ENCODE data around the gene SPTBN1. TPM values are rescaled to one million over a fixed set of nuclear protein-coding genes. Genes with fewer than 3 reads are reported as not detected.

Gene SPTBN1
- total RNA-seq, 1 donor from 2014 or later, result 251 TPM

DNA sequence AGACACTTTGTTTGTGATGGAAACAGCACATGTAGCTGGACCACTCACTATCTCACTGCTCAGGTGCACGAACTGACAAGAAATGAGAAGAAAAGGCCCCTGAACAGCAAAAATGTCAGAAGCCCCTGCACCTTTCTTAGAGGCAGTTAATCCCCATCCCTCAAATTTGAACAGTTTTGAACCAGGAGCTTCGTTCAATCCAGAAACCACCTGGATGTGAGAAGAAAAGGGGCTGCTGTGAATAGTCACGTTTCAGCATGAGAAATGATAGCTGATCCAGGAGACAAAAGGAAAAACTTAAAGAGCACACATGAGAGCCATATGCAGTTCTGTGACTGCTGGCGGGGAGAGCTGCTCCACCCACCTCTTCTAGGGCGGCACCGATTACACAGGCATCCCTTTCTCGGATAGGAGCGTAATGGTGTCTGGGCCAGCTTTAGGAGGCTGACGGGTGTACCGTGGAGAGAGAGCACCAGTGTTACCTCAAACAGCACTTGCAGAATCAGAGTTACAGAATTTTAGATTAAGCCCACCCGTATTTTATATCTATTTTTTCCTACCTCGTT, 150.3 kb downstream of the SPTBN1 start:
- H3K4me3 ChIP-seq (ENCODE audit: low read length in 3 of 3), result no peak overlapping the region
- H3K27me3 ChIP-seq (ENCODE audit: control insufficient read depth in 3 of 3, insufficient read depth in 3 of 3, low read length in 3 of 3), result no peaks in the 10 kb centered on the region
- H3K27ac ChIP-seq (ENCODE audit: low read depth, low read length), result no peak overlapping the region
- no peak overlapping the region for H3K9ac ChIP-seq (ENCODE audit: low read depth in 1 of 3, low read length in 3 of 3)
- no peaks in the 10 kb centered on the region for H3K9me3 ChIP-seq (ENCODE audit: control insufficient read depth in 3 of 3, low read length in 3 of 3)
- no peaks in the 10 kb centered on the region for H3K36me3 ChIP-seq (ENCODE audit: control insufficient read depth in 3 of 3, insufficient read depth in 3 of 3, low read length in 3 of 3)
- H3K4me1 ChIP-seq (ENCODE audit: control insufficient read depth in 3 of 3, insufficient read depth in 3 of 3, low read length in 3 of 3), result peaks cover 25 to 49% (median 42%) of the 10 kb centered on the region in 3 donors

- no peak overlapping the region for H3K9ac ChIP-seq (ENCODE audit: low read depth in 1 of 3, low read length in 3 of 3)
- H3K9me3 ChIP-seq (ENCODE audit: control insufficient read depth in 3 of 3, low read length in 3 of 3), result no peaks in the 10 kb centered on the region
- peaks cover 4% of the 10 kb centered on the region in 3 donors for H3K36me3 ChIP-seq (ENCODE audit: control insufficient read depth in 3 of 3, insufficient read depth in 3 of 3, low read length in 3 of 3)
- H3K4me1 ChIP-seq (ENCODE audit: control insufficient read depth in 3 of 3, insufficient read depth in 3 of 3, low read length in 3 of 3), result peaks cover 21 to 41% (median 36%) of the 10 kb centered on the region in 3 donors
- H3K27me3 ChIP-seq (ENCODE audit: control insufficient read depth in 3 of 3, insufficient read depth in 3 of 3, low read length in 3 of 3), result no peaks in the 10 kb centered on the region
- no peak overlapping the region for H3K27ac ChIP-seq (ENCODE audit: low read depth, low read length)
- no peak overlapping the region for H3K4me3 ChIP-seq (ENCODE audit: low read length in 3 of 3)
Measured at GRCh38 chr2:54608224-54608623, 152.1 kb downstream of the SPTBN1 start.

GRCh38 chr2:54609241-54609640, 153.1 kb downstream of the SPTBN1 start:
- H3K27me3 ChIP-seq (ENCODE audit: control insufficient read depth in 3 of 3, insufficient read depth in 3 of 3, low read length in 3 of 3), result no peaks in the 10 kb centered on the region
- peaks cover 4% of the 10 kb centered on the region in 3 donors for H3K36me3 ChIP-seq (ENCODE audit: control insufficient read depth in 3 of 3, insufficient read depth in 3 of 3, low read length in 3 of 3)
- H3K9me3 ChIP-seq (ENCODE audit: control insufficient read depth in 3 of 3, low read length in 3 of 3), result no peaks in the 10 kb centered on the region
- H3K9ac ChIP-seq (ENCODE audit: low read depth in 1 of 3, low read length in 3 of 3), result no peak overlapping the region
- no peak overlapping the region for H3K4me3 ChIP-seq (ENCODE audit: low read length in 3 of 3)
- no peak overlapping the region for H3K27ac ChIP-seq (ENCODE audit: low read depth, low read length)
- peaks cover 19 to 41% (median 25%) of the 10 kb centered on the region in 3 donors for H3K4me1 ChIP-seq (ENCODE audit: control insufficient read depth in 3 of 3, insufficient read depth in 3 of 3, low read length in 3 of 3)

DNA sequence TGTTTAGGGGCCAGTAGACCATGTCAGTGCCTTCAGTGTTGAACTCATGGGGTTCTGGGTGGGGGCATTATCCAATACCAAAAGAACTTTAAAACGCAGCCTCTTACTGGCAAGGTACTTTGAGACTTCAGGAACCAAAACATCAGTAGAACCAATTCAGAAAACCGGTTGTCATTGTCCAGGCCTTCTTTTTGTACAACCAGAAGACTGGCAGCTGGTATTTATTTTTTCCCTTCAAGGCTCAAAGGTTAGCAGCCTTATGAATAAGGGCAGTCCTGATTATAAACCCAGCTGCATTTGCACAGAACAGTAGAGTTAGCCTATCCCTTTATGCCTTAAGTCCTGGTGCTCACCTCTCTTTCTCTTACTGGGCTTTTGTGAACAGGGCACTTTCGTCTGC, 153.5 kb downstream of the SPTBN1 start:
- Histone ChIP-seq H3K4me1 (ENCODE audit: control insufficient read depth in 3 of 3, insufficient read depth in 3 of 3, low read length in 3 of 3) (peaks cover 19 to 39% (median 21%) of the 10 kb centered on the region in 3 donors), H3K9me3 (ENCODE audit: control insufficient read depth in 3 of 3, low read length in 3 of 3) (no peaks in the 10 kb centered on the region), H3K27ac (ENCODE audit: low read depth, low read length) (no peak overlapping the region), H3K4me3 (ENCODE audit: low read length in 3 of 3) (no peak overlapping the region), H3K27me3 (ENCODE audit: control insufficient read depth in 3 of 3, insufficient read depth in 3 of 3, low read length in 3 of 3) (no peaks in the 10 kb centered on the region), H3K36me3 (ENCODE audit: control insufficient read depth in 3 of 3, insufficient read depth in 3 of 3, low read length in 3 of 3) (peaks cover 4% of the 10 kb centered on the region in 3 donors), H3K9ac (ENCODE audit: low read depth in 1 of 3, low read length in 3 of 3) (no peak overlapping the region)

DNA sequence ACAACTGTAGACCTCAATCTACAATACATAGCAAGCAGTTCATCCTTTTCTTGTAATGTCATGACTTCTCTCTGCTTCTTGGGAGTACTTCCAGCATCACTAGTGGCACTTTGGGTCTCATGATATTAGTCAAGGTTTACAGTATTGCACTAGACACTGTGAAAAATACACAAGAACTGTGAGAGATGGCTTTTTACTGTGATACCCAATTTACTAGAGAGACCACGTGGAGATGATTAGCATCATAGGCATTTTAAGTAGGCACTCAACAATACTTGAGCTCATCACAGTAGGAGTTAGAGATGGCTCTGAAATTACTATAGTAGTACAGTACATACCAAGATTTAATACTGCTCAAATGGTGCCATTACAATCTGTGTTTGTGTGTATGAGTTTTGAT, 154.6 kb downstream of the SPTBN1 start:
- H3K4me1 ChIP-seq (ENCODE audit: control insufficient read depth in 3 of 3, insufficient read depth in 3 of 3, low read length in 3 of 3), result peaks cover 13 to 37% (median 19%) of the 10 kb centered on the region in 3 donors
- no peak overlapping the region for H3K9ac ChIP-seq (ENCODE audit: low read depth in 1 of 3, low read length in 3 of 3)
- H3K9me3 ChIP-seq (ENCODE audit: control insufficient read depth in 3 of 3, low read length in 3 of 3), result no peaks in the 10 kb centered on the region
- no peaks in the 10 kb centered on the region for H3K27me3 ChIP-seq (ENCODE audit: control insufficient read depth in 3 of 3, insufficient read depth in 3 of 3, low read length in 3 of 3)
- H3K36me3 ChIP-seq (ENCODE audit: control insufficient read depth in 3 of 3, insufficient read depth in 3 of 3, low read length in 3 of 3), result peaks cover 4 to 7% (median 4%) of the 10 kb centered on the region in 3 donors
- H3K27ac ChIP-seq (ENCODE audit: low read depth, low read length), result no peak overlapping the region
- no peak overlapping the region for H3K4me3 ChIP-seq (ENCODE audit: low read length in 3 of 3)

GRCh38 chr2:54611830-54612545, 155.9 kb downstream of the SPTBN1 start:
- H3K4me3 ChIP-seq (ENCODE audit: low read length in 3 of 3), result no peak overlapping the region
- no peak overlapping the region for H3K27ac ChIP-seq (ENCODE audit: low read depth, low read length)
- H3K9me3 ChIP-seq (ENCODE audit: control insufficient read depth in 3 of 3, low read length in 3 of 3), result no peaks in the 10 kb centered on the region
- H3K9ac ChIP-seq (ENCODE audit: low read depth in 1 of 3, low read length in 3 of 3), result no peak overlapping the region
- H3K4me1 ChIP-seq (ENCODE audit: control insufficient read depth in 3 of 3, insufficient read depth in 3 of 3, low read length in 3 of 3), result peaks cover 8 to 28% (median 19%) of the 10 kb centered on the region in 3 donors
- no peaks in the 10 kb centered on the region for H3K27me3 ChIP-seq (ENCODE audit: control insufficient read depth in 3 of 3, insufficient read depth in 3 of 3, low read length in 3 of 3)
- peaks cover 4 to 14% (median 4%) of the 10 kb centered on the region in 3 donors for H3K36me3 ChIP-seq (ENCODE audit: control insufficient read depth in 3 of 3, insufficient read depth in 3 of 3, low read length in 3 of 3)

DNA sequence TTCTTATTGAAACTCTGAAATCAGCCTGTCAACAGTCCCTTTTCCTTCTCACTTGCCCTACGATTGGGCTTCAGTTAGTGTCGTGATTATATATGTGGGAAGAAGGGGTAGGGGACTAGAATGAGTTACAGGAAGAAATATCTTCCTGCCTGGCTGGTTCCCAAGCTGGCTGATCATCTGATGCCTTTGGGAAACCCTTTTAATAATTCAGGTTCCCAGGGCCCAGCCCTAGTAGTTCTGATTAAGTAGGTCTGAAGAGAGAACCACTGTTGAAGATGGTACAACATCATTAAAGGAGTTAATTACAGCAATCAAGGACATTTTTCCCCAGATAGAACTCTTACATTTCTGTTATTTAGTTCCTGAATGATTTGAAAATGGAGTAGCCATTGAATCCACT, 157.3 kb downstream of the SPTBN1 start:
- Histone ChIP-seq H3K9me3 (ENCODE audit: control insufficient read depth in 3 of 3, low read length in 3 of 3) (no peaks in the 10 kb centered on the region), H3K9ac (ENCODE audit: low read depth in 1 of 3, low read length in 3 of 3) (no peak overlapping the region), H3K36me3 (ENCODE audit: control insufficient read depth in 3 of 3, insufficient read depth in 3 of 3, low read length in 3 of 3) (peaks cover 8 to 26% (median 9%) of the 10 kb centered on the region in 3 donors), H3K4me3 (ENCODE audit: low read length in 3 of 3) (no peak overlapping the region), H3K27me3 (ENCODE audit: control insufficient read depth in 3 of 3, insufficient read depth in 3 of 3, low read length in 3 of 3) (no peaks in the 10 kb centered on the region), H3K4me1 (ENCODE audit: control insufficient read depth in 3 of 3, insufficient read depth in 3 of 3, low read length in 3 of 3) (peaks cover 11 to 34% (median 24%) of the 10 kb centered on the region in 3 donors), H3K27ac (ENCODE audit: low read depth, low read length) (no peak overlapping the region)

DNA sequence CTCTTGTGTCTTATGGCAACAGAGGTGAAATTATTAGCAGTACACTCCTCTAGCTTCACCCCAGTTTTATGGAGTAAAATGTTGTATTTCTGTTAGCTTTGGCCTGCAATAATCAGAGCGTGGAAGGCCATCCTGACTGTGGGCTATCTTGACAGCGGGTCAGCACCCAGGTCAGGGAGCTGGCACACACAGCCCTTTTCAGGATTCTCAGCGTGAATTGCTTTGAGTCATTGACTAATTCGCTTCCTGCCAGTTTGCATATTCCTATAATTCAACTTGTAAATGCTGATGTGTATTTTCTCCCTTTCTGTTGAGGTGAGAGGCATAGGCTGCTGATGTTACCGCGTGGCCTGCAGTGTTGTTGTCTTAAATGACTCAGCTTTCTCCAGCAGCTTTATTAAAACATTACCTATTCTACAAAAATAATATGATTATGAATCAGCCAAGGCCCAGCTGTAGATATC, 157.7 kb downstream of the SPTBN1 start:
- H3K27ac ChIP-seq (ENCODE audit: low read depth, low read length), result no peak overlapping the region
- peaks cover 16 to 37% (median 29%) of the 10 kb centered on the region in 3 donors for H3K4me1 ChIP-seq (ENCODE audit: control insufficient read depth in 3 of 3, insufficient read depth in 3 of 3, low read length in 3 of 3)
- H3K36me3 ChIP-seq (ENCODE audit: control insufficient read depth in 3 of 3, insufficient read depth in 3 of 3, low read length in 3 of 3), result peaks cover 9 to 27% (median 10%) of the 10 kb centered on the region in 3 donors

DNA sequence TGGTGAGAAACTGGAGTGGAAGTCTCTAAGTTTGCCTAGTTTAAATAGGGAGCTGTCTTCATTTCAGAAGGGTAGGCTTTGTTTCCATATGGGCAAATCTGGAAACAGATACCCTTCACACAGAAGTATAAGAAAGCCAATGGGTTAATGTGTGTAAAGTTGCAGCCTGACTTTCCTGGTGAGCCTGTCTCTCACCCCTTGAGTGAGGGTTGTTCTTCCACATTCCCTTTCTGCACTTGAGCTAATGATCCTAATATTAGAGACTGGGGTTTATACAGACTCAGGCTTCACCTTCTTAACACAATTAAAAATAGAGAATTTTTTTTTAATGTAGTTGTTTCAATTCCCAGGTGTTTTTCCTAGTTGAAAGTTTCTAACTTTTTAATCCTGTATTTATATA, 158.7 kb downstream of the SPTBN1 start:
- Histone ChIP-seq H3K36me3 (ENCODE audit: control insufficient read depth in 3 of 3, insufficient read depth in 3 of 3, low read length in 3 of 3) (peaks cover 9 to 27% (median 10%) of the 10 kb centered on the region in 3 donors), H3K4me1 (ENCODE audit: control insufficient read depth in 3 of 3, insufficient read depth in 3 of 3, low read length in 3 of 3) (peaks cover 21 to 41% (median 32%) of the 10 kb centered on the region in 3 donors), H3K27me3 (ENCODE audit: control insufficient read depth in 3 of 3, insufficient read depth in 3 of 3, low read length in 3 of 3) (no peaks in the 10 kb centered on the region), H3K9ac (ENCODE audit: low read depth in 1 of 3, low read length in 3 of 3) (no peak overlapping the region), H3K4me3 (ENCODE audit: low read length in 3 of 3) (no peak overlapping the region), H3K9me3 (ENCODE audit: control insufficient read depth in 3 of 3, low read length in 3 of 3) (no peaks in the 10 kb centered on the region), H3K27ac (ENCODE audit: low read depth, low read length) (no peak overlapping the region)

More for the DNA sequence above, 157.7 kb downstream of the SPTBN1 start:
- H3K9me3 ChIP-seq (ENCODE audit: control insufficient read depth in 3 of 3, low read length in 3 of 3), result no peaks in the 10 kb centered on the region
- H3K4me3 ChIP-seq (ENCODE audit: low read length in 3 of 3), result no peak overlapping the region
- no peak overlapping the region for H3K9ac ChIP-seq (ENCODE audit: low read depth in 1 of 3, low read length in 3 of 3)
- no peaks in the 10 kb centered on the region for H3K27me3 ChIP-seq (ENCODE audit: control insufficient read depth in 3 of 3, insufficient read depth in 3 of 3, low read length in 3 of 3)

All from skeletal muscle tissue (tissue), 4 donors.